Measurements from ENCODE around the gene ZNF254.
"Not testable (repeated sequence)": the region's sequence is repeated elsewhere in the genome, so short reads cannot be mapped to it uniquely, and the experiment has no call there.

ZNF254 gene

DNA sequence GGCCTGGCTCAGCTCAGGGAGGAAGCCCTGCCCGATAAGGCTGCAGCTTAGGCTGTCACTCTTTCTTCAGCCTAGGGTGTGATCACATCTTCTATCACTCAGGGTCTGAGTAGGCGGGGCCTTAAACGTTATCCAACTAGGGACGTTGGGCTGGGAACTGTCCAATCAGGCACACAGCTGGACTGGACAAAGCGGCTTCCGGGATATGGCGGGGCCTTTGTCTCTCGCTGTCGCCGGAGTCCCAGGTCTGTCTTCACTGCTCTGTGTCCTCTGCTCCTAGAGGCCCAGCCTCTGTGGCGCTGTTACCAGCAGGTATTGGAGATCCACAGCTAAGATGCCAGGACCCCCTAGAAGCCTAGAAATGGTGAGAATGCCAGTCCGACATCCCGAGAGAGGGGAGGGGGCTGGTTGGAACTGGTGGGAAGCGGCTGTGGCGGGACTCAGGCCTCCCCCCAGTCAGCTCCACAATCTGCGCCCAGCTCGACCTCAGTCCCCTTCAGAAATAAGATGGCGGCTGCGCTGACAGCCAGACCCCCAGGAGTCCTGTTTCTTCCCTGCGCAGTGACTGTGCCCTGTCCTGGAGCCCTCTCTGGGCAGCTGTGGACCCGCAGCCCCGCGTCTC is at the start of gene ZNF254:
TSS of gene ZNF254 (plus strand) at position 214 of the 622 bp plus-strand sequence. CDS start at position 335, 121 bp downstream.
- TF ChIP-seq, protein P1, sequence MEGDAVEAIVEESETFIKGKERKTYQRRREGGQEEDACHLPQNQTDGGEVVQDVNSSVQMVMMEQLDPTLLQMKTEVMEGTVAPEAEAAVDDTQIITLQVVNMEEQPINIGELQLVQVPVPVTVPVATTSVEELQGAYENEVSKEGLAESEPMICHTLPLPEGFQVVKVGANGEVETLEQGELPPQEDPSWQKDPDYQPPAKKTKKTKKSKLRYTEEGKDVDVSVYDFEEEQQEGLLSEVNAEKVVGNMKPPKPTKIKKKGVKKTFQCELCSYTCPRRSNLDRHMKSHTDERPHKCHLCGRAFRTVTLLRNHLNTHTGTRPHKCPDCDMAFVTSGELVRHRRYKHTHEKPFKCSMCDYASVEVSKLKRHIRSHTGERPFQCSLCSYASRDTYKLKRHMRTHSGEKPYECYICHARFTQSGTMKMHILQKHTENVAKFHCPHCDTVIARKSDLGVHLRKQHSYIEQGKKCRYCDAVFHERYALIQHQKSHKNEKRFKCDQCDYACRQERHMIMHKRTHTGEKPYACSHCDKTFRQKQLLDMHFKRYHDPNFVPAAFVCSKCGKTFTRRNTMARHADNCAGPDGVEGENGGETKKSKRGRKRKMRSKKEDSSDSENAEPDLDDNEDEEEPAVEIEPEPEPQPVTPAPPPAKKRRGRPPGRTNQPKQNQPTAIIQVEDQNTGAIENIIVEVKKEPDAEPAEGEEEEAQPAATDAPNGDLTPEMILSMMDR (IDR thresholded peaks at IDR 0.05; ENCODE audit: low read depth, low read length, missing control alignments) = no peak
- DNase-seq (ENCODE audit: low read depth) = peak; percentile 95
- peak within 1 kb of the TSS; percentile 67 for H3K4me3 ChIP-seq (ENCODE audit: low read depth, low read length)

DNA sequence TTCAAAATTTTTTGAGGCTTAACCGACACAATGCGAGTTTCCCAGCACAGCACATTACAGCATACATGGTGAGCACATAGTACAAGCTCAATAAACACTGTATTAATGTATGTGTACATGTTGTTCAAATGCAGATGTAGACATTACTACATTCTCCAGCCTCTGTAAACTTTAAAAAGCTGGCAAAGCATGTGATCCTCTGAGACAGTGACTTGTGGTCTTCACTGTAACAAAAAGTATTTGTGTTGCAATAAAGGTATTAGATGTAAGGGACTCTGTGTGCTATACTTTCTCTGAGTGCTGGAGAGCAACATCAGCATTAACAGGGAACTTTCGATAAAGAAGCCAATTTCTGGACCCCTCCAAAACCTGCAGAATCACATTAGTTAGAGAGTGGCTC is 46.4 kb upstream of the ZNF254 start:
- TF ChIP-seq, protein P1 (IDR thresholded peaks at IDR 0.05; ENCODE audit: low read depth, low read length, missing control alignments) = no peak
- no peak for DNase-seq (ENCODE audit: low read depth)
- H3K4me3 ChIP-seq (ENCODE audit: low read depth, low read length) = no peak overlapping the region

DNA sequence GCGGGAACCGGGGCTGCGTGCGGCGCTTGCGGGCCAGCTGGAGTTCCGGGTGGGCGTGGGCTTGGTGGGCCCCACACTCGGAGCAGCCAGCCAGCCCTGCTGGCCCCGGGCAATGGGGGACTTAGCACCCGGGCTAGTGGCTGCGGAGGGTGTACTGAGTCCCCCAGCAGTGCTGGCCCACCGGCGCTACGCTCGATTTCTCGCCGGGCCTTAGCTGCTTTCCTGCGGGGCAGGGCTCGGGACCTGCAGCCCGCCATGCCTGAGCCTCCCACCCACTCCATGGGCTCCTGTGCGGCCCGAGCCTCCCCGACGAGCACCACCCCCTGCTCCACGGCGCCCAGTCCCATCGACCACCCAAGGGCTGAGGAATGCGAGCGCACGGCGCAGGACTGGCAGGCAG is 45.7 kb upstream of the ZNF254 start:
- not testable (repeated sequence) for DNase-seq (ENCODE audit: low read depth); H3K4me3 ChIP-seq (ENCODE audit: low read depth, low read length)

DNA sequence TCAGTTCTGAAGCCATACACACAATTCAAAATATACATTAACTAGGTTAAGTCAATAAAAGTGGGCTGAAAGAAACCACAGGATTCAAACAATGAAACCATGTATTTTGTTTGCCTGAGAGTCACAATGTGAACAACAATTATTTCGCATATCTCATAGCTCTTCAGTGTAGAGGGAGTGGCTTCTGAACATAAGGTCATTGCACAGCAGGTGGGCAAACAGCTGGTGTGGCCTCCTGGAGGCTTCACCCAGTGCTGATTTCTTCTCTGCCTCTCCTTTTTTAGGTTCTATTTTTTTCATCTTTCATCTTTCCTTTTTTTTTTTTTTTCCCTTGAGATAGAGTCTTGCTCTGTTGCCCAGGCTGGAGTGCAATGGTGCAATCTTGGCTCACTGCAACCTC is 40.4 kb upstream of the ZNF254 start:
- TF ChIP-seq, protein P1 (IDR thresholded peaks at IDR 0.05; ENCODE audit: low read depth, low read length, missing control alignments) = no peak
- H3K4me3 ChIP-seq (ENCODE audit: low read depth, low read length) = no peak overlapping the region
- no peak for DNase-seq (ENCODE audit: low read depth)

DNA sequence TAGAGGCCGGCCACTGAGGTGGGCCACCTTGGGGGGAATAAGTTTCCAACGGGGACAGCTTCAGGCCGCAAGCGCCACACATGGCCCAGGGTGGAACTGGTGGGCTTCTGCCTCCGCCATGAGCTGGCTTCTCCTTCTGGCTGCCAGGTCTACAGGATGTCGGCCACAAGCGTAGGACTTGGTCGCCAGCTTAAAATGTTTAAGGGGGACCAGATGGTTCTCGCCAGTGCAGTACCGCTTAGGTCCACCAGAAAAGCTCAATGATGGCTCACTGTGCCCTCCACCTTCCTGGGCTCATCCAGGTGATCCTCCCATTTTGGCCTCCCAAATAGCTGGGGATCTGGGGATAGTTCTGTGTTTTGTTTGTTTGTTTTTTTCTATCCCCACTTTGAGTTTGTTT is 38.7 kb upstream of the ZNF254 start:
- no peak for DNase-seq (ENCODE audit: low read depth)

DNA sequence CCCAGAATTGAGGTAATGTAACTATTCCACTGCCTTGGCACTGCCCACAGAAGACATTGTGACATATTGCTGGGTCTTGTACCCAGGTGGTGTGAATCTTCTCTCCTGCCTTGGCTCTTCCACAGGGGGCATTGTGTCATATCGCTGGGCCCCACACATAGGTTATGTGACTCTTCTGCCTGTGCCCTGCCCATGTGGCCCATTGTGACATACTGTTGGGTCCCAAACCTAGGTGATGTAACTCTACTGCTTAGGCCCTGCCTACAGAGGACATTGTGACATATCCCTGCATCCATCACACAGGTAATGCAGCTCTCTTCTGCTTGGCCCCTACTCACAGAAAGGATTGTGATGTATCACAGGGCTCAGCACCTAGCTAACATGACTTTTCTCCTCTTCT is 37.5 kb upstream of the ZNF254 start:
- TF ChIP-seq, protein P1 (IDR thresholded peaks at IDR 0.05; ENCODE audit: low read depth, low read length, missing control alignments) = no peak
- no peak overlapping the region for H3K4me3 ChIP-seq (ENCODE audit: low read depth, low read length)
- DNase-seq (ENCODE audit: low read depth) = no peak

More for the DNA sequence above, 38.7 kb upstream of the ZNF254 start:
- TF ChIP-seq, protein P1 (IDR thresholded peaks at IDR 0.05; ENCODE audit: low read depth, low read length, missing control alignments) = peak; percentile 30
- H3K4me3 ChIP-seq (ENCODE audit: low read depth, low read length) = no peak overlapping the region

DNA sequence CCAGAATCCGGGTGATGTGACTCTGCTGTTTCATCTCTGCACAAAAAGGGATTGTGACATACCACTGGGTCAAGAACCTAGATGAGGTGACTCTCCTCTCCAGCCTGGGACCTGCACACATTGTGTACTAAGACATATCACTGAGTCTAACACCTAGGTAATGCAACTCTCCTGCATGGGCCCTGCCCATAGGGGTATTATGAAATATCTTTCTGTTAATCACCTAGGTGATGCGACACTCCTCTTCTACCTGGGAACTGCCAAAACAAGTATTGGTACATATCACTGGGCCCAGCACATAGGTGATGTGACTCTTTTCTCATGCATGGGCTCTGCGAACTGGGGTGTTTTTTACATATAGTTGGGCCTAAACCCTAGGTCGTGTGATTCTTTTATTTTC is 35.5 kb upstream of the ZNF254 start:
- DNase-seq (ENCODE audit: low read depth) = no peak
- no peak overlapping the region for H3K4me3 ChIP-seq (ENCODE audit: low read depth, low read length)
- TF ChIP-seq, protein P1 (IDR thresholded peaks at IDR 0.05; ENCODE audit: low read depth, low read length, missing control alignments) = no peak

All from GM12864 (cell line).